WTC11 (cell line): ENCODE results near the gene LRRC27. TPM values are rescaled to one million over a fixed set of nuclear protein-coding genes. Genes with fewer than 3 reads are reported as not detected.

ENCODE experiments used
- ATAC-seq: fragments of 200-7000 bp; cut with Tn5 transposase; 2 replicates; pipeline ENCODE4 v1.10.0; 2021; ENCODE audit warnings: mild to moderate bottlenecking, moderate library complexity
- CTCF ChIA-PET: fragments of 300-600 bp; sonication (Branson Sonifier 250); formaldehyde crosslinking; loops from one replicate; lab custom pipeline; 2021; ENCODE audit warnings: antibody characterized with exemption; lab: Charles Lee
- POLR2A ChIA-PET: fragments of 350-600 bp; sonication (Branson Sonifier 250); formaldehyde crosslinking; loops from one replicate; lab custom pipeline; 2021; ENCODE audit warnings: antibody characterized with exemption; lab: Charles Lee
- DNase-seq: peaks from one replicate; pipeline ENCODE4 v3.0.0; 2021; ENCODE audit warnings: low spot score
- H3K27ac Mint-ChIP-seq: 2 replicates; pipeline ENCODE4 v1.8.0; 2021; ENCODE audit warnings: mixed read lengths
- H3K27me3 Mint-ChIP-seq: 2 replicates; pipeline ENCODE4 v1.8.0; 2021; ENCODE audit warnings: low read depth, mild to moderate bottlenecking, moderate library complexity, mixed read lengths
- H3K36me3 Mint-ChIP-seq: 2 replicates; pipeline ENCODE4 v1.8.0; 2021; ENCODE audit warnings: mixed read lengths
- H3K4me1 Mint-ChIP-seq: 2 replicates; pipeline ENCODE4 v1.8.0; 2022; ENCODE audit warnings: mixed read lengths
- H3K4me3 Mint-ChIP-seq: 2 replicates; pipeline ENCODE4 v1.8.0; 2021; ENCODE audit warnings: mild to moderate bottlenecking, moderate library complexity, mixed read lengths
- H3K9me3 Mint-ChIP-seq: 2 replicates; pipeline ENCODE4 v1.8.0; 2021; ENCODE audit warnings: mixed read lengths
- CREB1 ChIP-seq: sonication (generic); formaldehyde crosslinking; IDR thresholded peaks from 2 replicates; pipeline ENCODE4 v1.8.0; 2023; ENCODE audit warnings: mild to moderate bottlenecking, missing genetic modification reagents
- CTCF ChIP-seq: fragments of 200-600 bp; IDR thresholded peaks from 2 replicates; pipeline ENCODE4 v1.8.0; 2022; ENCODE audit warnings: antibody characterized with exemption
- IRF1 ChIP-seq: sonication (generic); formaldehyde crosslinking; IDR thresholded peaks from 2 replicates; pipeline ENCODE4 v1.8.0; 2023; ENCODE audit warnings: missing genetic modification reagents
- JAZF1 ChIP-seq: fragments of 250-450 bp; sonication (Bioruptor Pico); IDR thresholded peaks from 2 replicates; pipeline ENCODE4 v1.9.0; 2021; ENCODE audit warnings: moderate library complexity, mild to moderate bottlenecking, inconsistent platforms
- NFE2L1 ChIP-seq: sonication (generic); formaldehyde crosslinking; IDR thresholded peaks from 2 replicates; pipeline ENCODE4 v1.8.1; 2023; ENCODE audit warnings: missing genetic modification reagents
- RORB ChIP-seq: fragments of 250-450 bp; sonication (Bioruptor Pico); IDR thresholded peaks from 2 replicates; pipeline ENCODE4 v1.9.0; 2021; ENCODE audit warnings: mild to moderate bottlenecking
- SP1 ChIP-seq: sonication (generic); formaldehyde crosslinking; conservative IDR thresholded peaks from 2 replicates; pipeline ENCODE4 v1.8.1; 2022; ENCODE audit warnings: missing genetic modification reagents
- TP53 ChIP-seq: sonication (generic); formaldehyde crosslinking; IDR thresholded peaks from 2 replicates; pipeline ENCODE4 v1.8.1; 2023; ENCODE audit warnings: mild to moderate bottlenecking, missing genetic modification reagents
- USF1 ChIP-seq: sonication (generic); formaldehyde crosslinking; IDR thresholded peaks from 2 replicates; pipeline ENCODE4 v1.8.0; 2022; ENCODE audit warnings: mild to moderate bottlenecking, missing genetic modification reagents
- ZBTB21 ChIP-seq: sonication (generic); formaldehyde crosslinking; IDR thresholded peaks from 2 replicates; pipeline ENCODE4 v1.8.1; 2023; ENCODE audit warnings: mild to moderate bottlenecking, missing genetic modification reagents, borderline replicate concordance
- ZMAT4 ChIP-seq: fragments of 250-450 bp; sonication (Bioruptor Pico); IDR thresholded peaks from 2 replicates; pipeline ENCODE4 v1.9.0; 2021; ENCODE audit warnings: mild to moderate bottlenecking
- ZNF232 ChIP-seq: sonication (generic); formaldehyde crosslinking; IDR thresholded peaks from 2 replicates; pipeline ENCODE4 v1.8.0; 2022; ENCODE audit warnings: mild to moderate bottlenecking, missing genetic modification reagents
- ZNF317 ChIP-seq: sonication (generic); formaldehyde crosslinking; IDR thresholded peaks from 2 replicates; pipeline ENCODE4 v1.8.1; 2023; ENCODE audit warnings: low read depth, mild to moderate bottlenecking, moderate library complexity, missing genetic modification reagents, borderline replicate concordance
- ZNF396 ChIP-seq: fragments of 250-450 bp; sonication (Bioruptor Pico); IDR thresholded peaks from 2 replicates; pipeline ENCODE4 v1.8.0; 2021; ENCODE audit warnings: mild to moderate bottlenecking, moderate library complexity, borderline replicate concordance
- ZNF423 ChIP-seq: fragments of 250-450 bp; sonication (Bioruptor Pico); IDR thresholded peaks from 2 replicates; pipeline ENCODE4 v2.1.2; 2022; ENCODE audit warnings: mild to moderate bottlenecking, moderate library complexity
- ZNF425 ChIP-seq: fragments of 250-450 bp; sonication (Bioruptor Pico); conservative IDR thresholded peaks from 2 replicates; pipeline ENCODE4 v1.9.0; 2021; ENCODE audit warnings: mild to moderate bottlenecking
- total RNA-seq: library from RNA; stranded (reverse); gene quantifications from 3 replicates; pipeline ENCODE4 v1.2.3, GENCODE V29; 2021
- TF ChIP-seq, protein P1 (sequence below): sonication (generic); formaldehyde crosslinking; IDR thresholded peaks from 2 replicates; pipeline ENCODE4 v1.8.1; 2023; ENCODE audit warnings: mild to moderate bottlenecking, missing genetic modification reagents, moderate library complexity
- TF ChIP-seq, protein P2 (sequence below): sonication (generic); formaldehyde crosslinking; IDR thresholded peaks from 2 replicates; pipeline ENCODE4 v1.8.1; 2023; ENCODE audit warnings: mild to moderate bottlenecking, missing genetic modification reagents, moderate library complexity

LRRC27 gene
- total RNA-seq, 1 experiment from 2014 or later: 4.4 TPM

GRCh38 chr10:132415956-132416355 is 84.0 kb downstream of the LRRC27 start (continued):
- TF ChIP-seq, protein P1, sequence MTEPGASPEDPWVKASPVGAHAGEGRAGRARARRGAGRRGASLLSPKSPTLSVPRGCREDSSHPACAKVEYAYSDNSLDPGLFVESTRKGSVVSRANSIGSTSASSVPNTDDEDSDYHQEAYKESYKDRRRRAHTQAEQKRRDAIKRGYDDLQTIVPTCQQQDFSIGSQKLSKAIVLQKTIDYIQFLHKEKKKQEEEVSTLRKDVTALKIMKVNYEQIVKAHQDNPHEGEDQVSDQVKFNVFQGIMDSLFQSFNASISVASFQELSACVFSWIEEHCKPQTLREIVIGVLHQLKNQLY (CRISPR knock-in tag): no peak
- no peak for TF ChIP-seq ZBTB21 (CRISPR knock-in tag)
- TF ChIP-seq IRF1 (CRISPR knock-in tag): no peak
- no peak for TF ChIP-seq USF1 (CRISPR knock-in tag)
- TF ChIP-seq ZNF396 (CRISPR knock-in tag): no peak
- TF ChIP-seq ZNF232 (CRISPR knock-in tag): no peak
- no peak for TF ChIP-seq JAZF1 (CRISPR knock-in tag)
- TF ChIP-seq ZNF423: no peak

GRCh38 chr10:132416566-132417256 is 84.7 kb downstream of the LRRC27 start:
- Mint-ChIP-seq H3K4me1 (peaks cover 39% of the 10 kb centered on the region), H3K27me3 (no peaks in the 10 kb centered on the region), H3K27ac (no peak overlapping the region), H3K36me3 (peaks cover 6% of the 10 kb centered on the region; the same call in 1 of the 2 replicates), H3K4me3 (no peak overlapping the region), H3K9me3 (no peaks in the 10 kb centered on the region)
- ChIA-PET POLR2A (no interaction called here), CTCF (interaction anchor here (6.6 kb wide), 1 partner anchor 11 kb away, joined by 63 read pairs; no protein-coding TSS in a partner anchor)
- DNase-seq (no peak), ATAC-seq (no peak)
- TF ChIP-seq ZNF425 (CRISPR knock-in tag): no peak
- no peak for TF ChIP-seq ZNF317 (CRISPR knock-in tag)
- TF ChIP-seq SP1: no peak
- TF ChIP-seq, protein P2, sequence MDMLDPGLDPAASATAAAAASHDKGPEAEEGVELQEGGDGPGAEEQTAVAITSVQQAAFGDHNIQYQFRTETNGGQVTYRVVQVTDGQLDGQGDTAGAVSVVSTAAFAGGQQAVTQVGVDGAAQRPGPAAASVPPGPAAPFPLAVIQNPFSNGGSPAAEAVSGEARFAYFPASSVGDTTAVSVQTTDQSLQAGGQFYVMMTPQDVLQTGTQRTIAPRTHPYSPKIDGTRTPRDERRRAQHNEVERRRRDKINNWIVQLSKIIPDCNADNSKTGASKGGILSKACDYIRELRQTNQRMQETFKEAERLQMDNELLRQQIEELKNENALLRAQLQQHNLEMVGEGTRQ (CRISPR knock-in tag): no peak
- no peak for TF ChIP-seq RORB
- TF ChIP-seq ZMAT4 (CRISPR knock-in tag): no peak
- TF ChIP-seq CTCF: no peak
- TF ChIP-seq CREB1: no peak
- no peak for TF ChIP-seq TP53 (CRISPR knock-in tag)
- no peak for TF ChIP-seq NFE2L1 (CRISPR knock-in tag)
